Ureter (tissue), 1 donor: ENCODE results near the gene PODN. TPM values are rescaled to one million over a fixed set of nuclear protein-coding genes. Genes with fewer than 3 reads are reported as not detected.

Experiments used
- DNase-seq: peaks from one replicate; pipeline ENCODE4 v3.0.0-alpha.2; 2020; ENCODE audit warnings: low spot score
- total RNA-seq: library from RNA; stranded (reverse); gene quantifications from one replicate; pipeline ENCODE4 v1.2.4, GENCODE V29; 2023
- donor health status: DM: yes; HTN: yes; CAD: no.

PODN gene
- 20.9 TPM for total RNA-seq

DNA sequence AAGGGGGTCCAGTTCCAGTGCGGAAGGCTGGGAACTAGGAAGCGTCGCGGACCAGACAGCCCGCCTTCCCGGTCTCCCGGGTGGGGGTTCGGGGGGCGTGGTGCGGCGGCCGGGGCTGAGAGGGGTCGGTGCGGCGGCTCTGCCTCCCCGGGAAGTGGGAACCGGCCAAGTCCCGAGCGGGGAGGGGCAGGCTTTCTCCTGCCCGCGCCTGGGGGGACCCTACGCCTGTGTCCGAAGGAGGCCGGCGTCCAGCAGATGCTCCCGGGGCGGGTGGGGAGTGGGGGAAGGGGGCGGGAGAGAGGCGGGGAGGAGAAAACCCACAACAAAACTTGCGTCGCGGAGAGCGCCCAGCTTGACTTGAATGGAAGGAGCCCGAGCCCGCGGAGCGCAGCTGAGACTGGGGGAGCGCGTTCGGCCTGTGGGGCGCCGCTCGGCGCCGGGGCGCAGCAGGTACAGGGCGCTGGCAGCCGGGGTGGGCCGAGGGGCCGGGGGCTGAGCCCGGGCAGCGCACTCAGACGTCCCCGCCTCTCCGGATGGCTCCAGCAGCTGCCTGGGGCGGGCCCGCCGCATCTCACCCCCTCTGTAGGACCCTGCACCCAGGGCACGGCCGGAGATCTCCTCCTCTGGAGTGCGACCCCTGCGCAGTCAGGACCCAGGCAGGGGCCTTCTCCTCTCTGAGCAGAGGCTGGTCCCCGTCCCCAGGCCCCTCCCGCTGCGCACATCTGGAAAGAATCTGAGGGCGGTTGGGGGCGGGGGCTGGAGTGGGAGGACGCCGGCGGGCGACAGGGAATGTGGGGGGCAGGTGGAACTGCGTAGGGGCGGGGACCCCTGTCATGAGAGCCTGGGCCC, at the start of gene PODN:
Gene PODN, plus strand, starts transcription at position 355 of the 849 bp plus-strand sequence. CDS start 7,643 bp downstream, outside the sequence.
- no peak for DNase-seq

GRCh38 chr1:53014791-53015507, 47.1 kb upstream of the PODN start:
- peak; percentile 81 for DNase-seq

DNA sequence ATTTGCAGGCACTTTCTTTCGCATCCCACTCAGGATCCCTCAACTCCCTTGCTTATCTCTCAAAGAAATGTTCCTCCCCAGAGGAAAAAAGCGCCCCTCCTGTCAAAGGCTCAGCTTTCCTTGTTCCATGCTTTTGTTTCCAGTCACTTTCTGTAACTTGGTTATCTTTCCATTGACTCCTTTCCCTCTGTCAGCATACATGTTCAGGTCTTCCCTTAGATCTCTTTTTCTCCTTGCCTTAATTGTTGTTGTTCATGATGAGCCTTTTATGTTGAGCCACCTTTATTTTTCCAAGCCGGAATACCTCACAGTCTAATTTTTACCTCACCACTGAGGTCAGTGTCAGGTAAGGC, 46.5 kb upstream of the PODN start:
- no peak for DNase-seq

DNA sequence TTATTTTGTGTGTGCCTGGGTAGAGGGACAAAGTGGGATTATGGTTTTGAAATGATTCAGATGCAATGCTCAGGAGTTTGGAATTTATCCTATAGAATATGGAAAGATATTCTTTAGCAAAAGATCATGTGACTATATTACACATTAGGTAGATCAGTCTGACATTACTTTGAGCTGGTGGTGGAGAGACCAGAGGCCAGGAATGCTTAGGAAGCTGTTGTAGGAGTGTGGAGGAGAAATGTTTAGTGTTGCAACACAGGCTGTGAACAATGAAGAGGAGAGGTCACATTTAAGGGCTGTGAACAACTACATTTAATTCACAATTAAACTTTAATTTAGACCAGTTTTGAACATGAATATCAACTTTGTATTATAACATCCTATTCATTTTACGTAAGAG, 45.3 kb upstream of the PODN start:
- DNase-seq, result no peak

GRCh38 chr1:53020588-53020987, 41.4 kb upstream of the PODN start:
- no peak for DNase-seq

DNA sequence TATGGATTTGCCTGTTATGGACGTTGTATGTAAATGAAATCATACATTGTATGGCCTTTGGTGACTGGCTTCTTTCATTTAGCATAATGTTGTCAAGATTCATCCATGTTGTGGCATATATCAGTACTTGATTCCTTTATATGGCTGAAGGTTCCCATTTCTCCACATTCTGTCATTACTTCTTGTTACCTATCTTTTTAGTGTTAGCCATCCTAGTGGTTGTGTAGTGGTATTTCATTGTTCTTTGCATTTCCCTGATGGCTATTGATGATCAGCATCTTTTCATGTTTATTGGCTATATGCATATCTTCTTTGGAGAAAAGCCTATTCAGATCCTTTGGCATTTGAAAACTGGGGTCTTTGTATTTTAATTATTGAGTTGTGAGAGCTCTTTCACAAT, 39.8 kb upstream of the PODN start:
- no peak for DNase-seq

DNA sequence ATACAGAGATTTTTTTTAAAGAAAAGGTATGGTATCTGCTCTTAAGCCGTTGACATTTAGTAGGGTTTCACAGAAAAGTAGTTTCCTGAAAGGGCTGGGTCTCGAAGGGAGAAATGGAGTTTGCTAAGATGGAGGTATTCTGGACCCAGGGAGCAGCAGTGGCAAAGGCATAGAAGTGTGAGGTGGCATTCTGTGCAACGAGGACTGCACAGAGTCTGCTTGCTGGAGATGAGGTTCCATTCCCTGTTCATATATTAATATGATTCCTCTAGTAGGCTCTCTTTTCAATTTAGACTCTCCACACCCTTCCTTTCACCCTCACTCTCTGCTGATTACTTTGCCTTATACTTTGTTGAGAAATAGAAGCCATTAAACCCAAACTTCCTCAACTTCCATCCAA, 38.5 kb upstream of the PODN start:
- no peak for DNase-seq

DNA sequence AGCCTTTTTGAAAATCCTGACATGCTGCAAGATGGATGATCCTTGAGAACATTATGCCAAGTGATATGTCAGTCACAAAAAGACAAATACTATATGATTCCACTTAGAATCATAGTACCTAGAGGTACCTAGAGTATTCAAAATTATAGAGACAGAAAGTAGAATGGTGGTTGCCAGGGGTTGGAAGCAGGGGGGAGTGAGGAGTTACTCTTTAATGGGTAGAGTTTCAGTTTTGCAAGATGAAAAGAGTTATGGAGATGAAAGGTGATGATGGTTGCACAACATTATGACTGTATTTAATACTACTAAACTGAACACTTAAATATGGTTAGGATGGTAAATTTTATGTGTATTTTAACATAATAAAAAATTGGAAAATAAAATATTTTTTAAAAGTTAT, 37.9 kb upstream of the PODN start:
- DNase-seq, result no peak

DNA sequence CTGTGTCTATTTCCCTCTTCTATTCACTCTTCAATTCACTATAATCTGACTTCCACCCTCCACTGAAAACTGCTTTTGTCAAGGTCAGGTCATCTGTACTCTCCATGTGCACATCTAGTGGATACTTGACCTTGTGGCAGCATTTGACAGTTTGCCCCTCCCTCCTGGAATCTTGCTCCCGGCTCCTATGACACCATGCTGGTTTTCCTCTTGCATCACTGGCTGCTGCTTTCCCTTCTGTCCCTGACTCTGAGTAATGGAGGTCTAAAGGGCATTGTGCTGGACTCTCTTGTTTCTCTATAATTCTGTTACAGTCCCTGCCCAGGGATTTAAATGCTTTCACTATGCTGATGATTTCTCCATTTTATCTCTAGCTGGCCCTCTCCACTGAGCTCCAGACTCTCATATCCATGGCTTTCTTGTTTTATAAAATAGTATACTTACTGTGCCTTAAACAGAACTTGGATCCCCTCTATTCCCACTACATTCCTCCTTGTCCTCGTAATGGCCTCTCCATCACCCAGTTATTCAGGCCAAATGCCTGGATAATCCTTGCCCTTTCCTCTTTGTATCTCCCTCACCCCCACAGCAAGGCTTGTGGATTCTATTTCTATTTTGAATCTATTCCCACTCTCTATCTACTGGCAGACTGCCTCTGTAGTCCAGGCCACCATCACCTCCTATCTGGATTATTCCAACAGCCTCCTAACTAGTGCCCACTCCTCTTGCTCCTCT, 36.8 kb upstream of the PODN start:
- peak; percentile 44 for DNase-seq

DNA sequence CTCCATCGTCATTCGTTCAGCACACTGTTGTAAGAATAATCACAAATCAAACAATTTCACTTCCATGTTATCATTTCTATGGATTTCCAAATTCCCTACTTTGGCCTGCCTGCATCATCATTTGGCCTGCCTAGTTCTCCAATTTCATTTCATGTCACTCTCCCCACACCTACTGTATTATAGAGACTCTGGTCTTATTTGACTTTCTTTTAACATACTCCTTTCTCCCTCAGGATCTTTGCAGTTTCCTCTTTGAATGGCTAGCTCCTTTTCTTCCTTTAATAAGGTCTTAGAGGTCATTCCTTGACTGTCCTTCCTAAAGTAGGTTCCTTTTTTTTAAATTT, 36.3 kb upstream of the PODN start:
- no peak for DNase-seq

DNA sequence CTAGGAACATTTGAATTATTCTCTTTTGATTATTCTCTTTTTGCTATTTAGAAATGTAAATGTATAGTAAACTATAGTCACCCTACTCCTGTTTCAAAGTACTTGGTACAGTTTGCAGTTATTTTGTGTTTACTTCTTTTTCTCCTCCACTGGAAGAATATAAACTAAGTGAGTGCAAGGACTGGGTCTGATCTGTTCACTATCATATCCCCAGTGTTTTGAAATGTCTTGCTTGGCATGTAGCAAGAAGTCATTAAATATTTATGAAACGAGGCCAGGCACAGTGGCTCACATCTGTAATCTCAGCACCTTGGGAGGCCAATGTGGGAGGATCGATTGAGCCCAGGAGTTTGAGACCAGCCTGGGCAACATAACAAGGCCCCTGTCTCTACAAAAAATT, 35.8 kb upstream of the PODN start:
- DNase-seq, result no peak

DNA sequence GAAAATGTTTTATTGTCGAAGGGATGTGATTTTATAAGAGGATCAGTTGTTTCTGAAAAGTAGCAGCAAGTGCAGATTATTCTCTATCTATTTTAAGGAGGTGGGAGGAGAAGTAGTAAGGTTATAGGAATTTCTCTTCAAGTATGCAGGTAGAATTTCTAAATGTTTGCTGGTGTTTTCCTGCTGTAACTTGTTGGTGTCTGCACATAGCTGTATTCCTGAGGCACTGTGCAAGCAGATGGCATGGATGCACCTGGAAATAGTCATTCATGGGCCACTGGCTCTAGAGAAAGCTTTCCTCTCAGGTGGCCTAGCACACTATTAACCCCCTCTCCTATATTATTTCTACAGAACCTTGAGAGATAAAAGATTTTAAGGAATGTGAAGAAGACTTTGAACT, 30.3 kb upstream of the PODN start:
- DNase-seq, result no peak

GRCh38 chr1:53037159-53037558, 24.9 kb upstream of the PODN start:
- no peak for DNase-seq

GRCh38 chr1:53038566-53038965, 23.4 kb upstream of the PODN start:
- DNase-seq, result no peak

DNA sequence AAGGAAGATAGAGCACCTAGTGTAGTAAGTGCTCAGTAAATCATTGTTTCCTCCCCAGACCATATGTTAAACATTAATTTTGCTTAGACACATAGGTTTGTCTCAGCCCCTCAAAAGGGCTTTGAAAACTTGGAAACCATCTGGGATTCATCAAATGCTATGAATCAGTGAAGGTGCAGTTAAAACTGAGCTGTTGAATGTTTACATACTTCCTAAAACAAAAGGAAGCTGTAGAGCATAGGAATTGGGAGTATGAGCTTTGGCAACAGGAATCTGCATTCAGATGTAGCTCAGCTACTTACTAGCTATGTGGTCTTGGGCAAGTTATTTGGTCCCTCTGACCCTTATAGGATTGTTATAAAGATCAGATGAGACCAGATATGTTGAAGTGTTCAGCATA, 18.7 kb upstream of the PODN start:
- DNase-seq, result no peak

DNA sequence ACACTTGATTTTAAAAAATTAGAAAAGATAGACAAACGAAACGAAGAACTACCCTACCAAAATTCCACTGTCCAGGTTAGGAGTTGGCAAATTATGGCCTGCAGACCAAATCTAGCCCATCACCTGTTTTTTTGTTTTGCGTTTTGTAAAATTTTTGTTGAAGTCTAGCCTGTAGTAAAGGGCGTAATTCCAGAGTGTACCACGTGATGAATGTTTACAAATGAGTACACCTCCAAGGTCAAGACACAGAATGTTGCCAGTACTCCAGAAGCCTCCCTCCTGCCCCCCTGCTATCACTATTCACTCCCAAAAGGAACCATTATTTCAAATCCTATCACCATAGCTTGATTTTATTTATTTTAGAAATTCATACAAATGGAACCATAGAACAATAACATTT, 17.1 kb upstream of the PODN start:
- no peak for DNase-seq

- no peak for DNase-seq
Measured at GRCh38 chr1:53046930-53047329, 15.1 kb upstream of the PODN start.

- DNase-seq, result no peak
Measured at GRCh38 chr1:53047737-53048736, 14.0 kb upstream of the PODN start.

DNA sequence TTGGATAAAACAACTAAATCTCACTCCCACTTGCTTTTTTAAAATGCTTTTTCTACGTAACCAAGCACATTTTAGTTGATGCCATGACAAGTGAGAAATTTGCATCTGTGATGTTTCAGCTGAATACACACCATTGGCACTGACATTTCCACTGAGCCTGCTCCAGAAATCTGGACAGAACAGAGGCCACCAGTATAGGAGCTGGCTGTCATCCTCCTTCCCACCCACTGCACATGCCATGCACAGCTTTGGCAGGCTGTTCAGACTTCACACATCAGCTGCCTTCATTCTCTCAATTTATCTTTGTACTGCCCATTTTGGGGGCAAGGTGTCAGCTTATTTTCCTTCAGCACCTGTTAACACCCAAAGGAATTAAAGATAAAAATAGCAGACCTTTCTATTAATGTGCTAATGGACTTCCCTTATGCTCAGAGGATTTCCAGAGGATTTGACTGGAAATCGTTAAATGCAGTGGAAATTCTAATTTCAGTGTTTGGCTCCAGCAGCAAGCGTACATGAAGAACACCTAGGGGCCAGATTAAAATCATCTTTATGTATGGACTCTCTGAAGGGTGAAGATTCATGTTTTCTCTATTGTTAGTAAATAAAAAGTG, 12.9 kb upstream of the PODN start:
- no peak for DNase-seq

DNA sequence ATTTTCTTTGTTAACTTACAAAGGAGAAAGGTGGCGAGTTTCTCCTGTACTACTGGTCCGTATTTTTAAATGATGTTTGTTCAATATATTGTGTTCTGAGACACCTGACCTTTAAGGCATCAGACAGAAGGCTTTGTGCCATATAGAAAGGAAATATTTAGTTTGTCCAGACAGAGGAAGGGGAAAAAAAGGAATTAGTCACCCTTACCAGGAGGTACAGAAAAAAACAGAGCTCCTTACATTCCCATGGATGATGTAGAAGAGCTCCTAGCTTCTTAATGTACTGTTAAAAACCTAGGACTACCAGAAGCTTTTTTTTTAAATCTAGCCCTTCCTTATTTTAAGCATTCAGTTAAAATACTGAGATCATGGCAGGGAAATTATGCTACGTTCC, 12.4 kb upstream of the PODN start:
- DNase-seq, result no peak

GRCh38 chr1:53050310-53050709, 11.7 kb upstream of the PODN start:
- no peak for DNase-seq
